ELF-1 (cell line): ENCODE measurements around the gene NELFB.

Source experiments
- DNase-seq: peaks from one replicate; pipeline ENCODE4 v3.0.0-alpha.2; 2016; ENCODE audit warnings: low read depth, low spot score

Gene NELFB

GRCh38 chr9:137223078-137223970, 31.8 kb upstream of the NELFB start:
- peak; percentile 96 for DNase-seq

DNA sequence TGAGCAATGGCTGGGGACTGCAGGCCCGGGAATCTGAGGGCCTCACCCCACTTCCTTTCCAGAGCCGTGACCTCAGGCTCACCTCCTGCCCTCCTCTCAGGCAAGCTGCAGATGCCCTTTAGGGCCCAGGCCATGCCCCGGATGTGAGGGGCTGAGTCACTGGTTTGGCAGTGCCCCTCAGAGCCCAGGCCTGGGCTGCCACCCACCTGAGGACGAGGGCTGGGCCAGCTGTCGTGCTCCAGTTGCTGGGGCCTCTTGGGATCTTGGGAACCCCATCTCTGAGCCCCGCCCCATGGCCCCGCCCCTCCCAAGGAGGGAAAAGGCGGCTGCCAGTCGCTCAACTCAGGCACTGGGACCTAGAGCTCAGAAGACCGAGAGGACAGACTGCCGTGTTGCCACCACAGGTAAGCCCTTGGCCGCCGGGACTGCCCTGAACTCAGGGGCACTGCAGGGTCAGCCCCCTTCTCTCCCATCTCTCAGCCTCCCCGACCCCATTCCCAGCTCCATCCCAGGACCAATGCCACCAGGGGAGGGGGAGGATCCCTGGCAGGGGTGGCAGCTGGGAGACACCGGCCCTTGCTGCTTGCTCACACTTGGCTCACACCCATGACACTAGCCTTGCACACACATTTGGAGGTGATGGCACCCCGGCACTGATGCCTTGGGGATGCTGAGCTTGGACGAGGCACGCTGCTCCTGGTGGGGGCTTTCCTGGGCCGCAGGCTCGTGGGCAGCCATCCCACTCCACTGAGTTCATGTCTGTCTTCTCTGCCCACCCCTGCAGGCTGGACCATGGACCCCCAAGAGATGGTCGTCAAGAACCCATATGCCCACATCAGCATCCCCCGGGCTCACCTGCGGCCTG, 30.1 kb upstream of the NELFB start, which contains the start of gene CYSRT1:
Gene CYSRT1, plus strand, starts transcription at position 345 of the 865 bp plus-strand sequence. Its CDS starts 448 bp downstream, at position 793.
- DNase-seq, result no peak

GRCh38 chr9:137225699-137226331, 29.3 kb upstream of the NELFB start:
- no peak for DNase-seq

DNA sequence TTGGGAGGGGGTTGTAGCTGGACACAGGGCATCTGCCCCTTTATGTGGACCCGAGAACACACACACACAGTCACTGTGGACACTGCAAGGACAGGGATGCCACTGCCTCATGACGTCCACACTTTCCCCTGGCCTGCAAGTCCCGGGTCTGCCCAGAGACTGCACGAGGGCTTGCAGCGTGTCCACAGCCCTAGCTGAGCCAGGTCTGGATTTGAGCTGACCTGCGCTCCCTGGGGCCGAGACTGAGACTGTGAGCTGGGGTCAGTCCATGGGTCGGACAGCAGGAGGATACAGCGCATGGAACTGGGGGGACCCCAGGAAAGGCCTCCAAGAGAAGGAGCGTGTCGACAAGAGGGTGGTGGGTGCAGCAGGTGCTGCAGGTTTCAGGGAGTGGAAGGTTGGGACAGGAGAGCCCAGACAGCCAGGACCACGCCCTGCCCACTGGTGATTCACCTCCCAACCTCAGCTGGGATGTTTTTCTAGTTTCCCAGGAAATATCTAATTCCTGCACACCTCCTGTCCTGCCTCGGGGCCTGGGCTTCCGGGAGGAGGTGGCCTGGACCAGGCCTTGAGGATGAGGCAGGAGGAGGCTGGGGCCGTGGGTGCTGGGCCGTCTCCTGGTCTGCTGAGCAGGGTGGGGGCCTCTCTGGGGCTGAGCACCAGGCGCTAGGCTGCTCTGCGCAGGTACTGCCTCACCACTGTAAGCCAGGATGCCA, 28.6 kb upstream of the NELFB start:
- DNase-seq, result no peak

- peak; percentile 87 for DNase-seq
Observed at GRCh38 chr9:137227054-137227852, 27.9 kb upstream of the NELFB start, which contains the start of gene RNF224. TSS of gene RNF224 (plus strand) at chr9:137227502. CDS start at chr9:137228336, 834 bp downstream.

DNA sequence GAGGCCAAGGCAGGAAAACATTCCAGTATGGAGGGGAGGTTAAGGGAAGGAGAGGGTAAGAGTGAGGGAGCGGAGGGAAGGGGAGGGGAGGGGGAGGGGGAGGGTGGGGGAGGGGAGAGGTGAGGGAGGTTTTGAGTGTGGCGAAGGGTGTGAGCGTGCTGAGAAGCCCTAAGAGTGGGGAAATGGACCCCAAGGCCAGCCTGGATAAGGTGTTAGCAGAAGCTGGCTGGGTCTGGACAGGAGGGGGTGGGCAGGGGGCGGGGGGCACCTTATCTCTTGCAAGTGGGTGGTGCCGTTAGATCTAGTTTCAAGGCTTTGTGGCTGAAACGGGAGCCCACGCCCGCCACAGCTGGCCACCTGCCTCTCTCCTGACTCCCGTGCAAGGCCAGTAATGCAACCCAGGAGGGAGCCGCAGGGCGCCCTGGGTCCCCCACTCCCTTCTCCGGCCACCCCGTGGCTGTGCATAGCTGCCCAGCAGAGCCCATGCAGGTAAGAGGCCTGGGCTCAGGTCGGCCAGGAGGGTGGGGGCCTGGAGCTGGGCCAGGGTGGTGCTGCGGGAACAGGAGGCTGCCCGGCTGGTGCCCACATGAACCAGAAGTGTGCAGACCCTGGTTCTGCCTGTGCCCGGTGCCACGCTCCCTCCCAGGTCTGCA, 27.1 kb upstream of the NELFB start:
- no peak for DNase-seq

- DNase-seq, result no peak
Observed at GRCh38 chr9:137228506-137228967, 26.6 kb upstream of the NELFB start.

DNA sequence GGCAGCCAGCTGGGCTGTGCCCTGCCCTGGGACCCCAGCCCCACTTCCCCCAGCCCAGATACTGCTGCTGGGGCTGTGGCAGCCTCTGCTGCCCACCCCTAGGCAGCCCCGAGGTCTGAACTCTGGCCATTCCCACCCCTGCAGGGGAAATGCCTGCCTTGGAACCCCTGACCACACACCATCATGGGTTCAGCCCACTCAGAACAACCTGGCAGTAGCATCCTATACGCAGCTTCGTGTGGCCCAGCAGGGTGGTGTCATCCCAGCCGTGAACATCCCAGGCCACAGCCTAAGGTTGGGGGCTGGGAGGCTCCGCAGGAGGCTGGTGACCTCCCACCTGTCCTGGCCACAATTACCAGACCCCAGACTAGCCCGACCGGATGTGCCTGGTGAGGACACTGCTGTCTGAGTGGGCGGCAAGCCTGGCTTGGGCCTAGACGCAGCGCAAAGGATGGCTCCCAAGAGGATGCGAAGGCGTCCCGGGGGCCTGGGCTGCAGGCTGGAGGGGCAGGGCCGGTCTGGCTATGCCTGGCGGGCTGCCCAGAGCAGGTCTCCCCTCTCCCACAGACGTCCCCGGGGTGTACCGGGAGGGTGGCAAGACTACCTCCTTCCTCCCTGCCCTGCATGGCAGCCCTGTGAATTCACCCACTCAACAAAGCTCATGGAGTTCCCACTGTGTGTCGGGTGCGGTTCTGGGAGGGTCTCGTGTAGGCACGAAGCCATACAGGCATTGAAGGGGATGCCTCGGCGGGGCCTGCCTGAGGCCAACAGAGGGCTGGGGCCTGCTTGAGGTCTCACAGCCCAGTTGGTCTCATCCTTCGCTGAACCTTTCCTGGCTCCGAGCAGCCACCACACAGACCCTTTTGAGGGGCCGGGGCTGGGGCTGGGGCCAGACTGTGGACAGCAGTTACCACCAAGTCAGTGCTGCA, 25.9 kb upstream of the NELFB start:
- no peak for DNase-seq

GRCh38 chr9:137229903-137230704, 25.0 kb upstream of the NELFB start:
- DNase-seq, result no peak

DNA sequence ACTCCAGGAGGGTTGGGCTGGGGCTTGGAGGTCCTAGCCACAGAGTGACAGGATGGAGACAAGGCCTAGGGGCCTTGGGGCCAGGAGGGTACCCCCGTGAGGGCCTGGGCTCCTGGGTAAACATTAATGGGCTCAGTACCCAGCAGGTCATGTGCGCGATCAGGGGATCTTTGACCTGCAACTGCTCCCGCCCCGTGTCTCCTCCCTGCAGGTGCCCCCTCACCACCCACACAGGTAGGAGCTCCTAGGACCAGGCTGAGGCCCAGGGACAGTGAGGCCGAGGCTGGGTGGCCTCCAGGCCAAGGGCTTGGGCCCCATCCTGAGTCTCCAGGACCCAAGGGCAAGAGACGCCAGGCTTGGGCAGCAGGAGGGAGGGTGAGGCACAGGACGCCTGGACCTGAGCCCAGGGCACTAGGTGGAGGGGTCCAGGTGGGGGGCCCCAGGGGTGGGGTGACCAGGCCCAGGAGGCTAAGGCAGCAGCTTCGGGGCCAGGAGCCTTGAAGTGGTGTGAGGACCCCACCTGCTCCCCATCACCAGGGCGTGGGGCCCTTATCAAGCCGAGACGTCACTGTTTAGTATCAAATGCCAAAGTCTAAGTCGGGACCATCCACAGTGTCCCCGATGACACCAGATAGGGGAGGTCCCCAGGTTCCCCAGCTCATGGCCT, 24.3 kb upstream of the NELFB start, which contains the start of gene SLC34A3:
Gene SLC34A3, plus strand, starts transcription at position 197 of the 667 bp plus-strand sequence. CDS start 802 bp downstream, outside the sequence.
- no peak for DNase-seq

GRCh38 chr9:137231372-137232039, 23.6 kb upstream of the NELFB start:
- no peak for DNase-seq

- no peak for DNase-seq
Observed at GRCh38 chr9:137232101-137232500, 23.0 kb upstream of the NELFB start.

GRCh38 chr9:137232510-137232909, 22.6 kb upstream of the NELFB start:
- DNase-seq, result no peak

GRCh38 chr9:137233143-137233980, 21.8 kb upstream of the NELFB start:
- no peak for DNase-seq

- no peak for DNase-seq
Observed at GRCh38 chr9:137234055-137234697, 21.0 kb upstream of the NELFB start.
